Measurements from ENCODE around the gene ARMC5.

- no peak for TF ChIP-seq POLR2A (IDR thresholded peaks at IDR 0.05; ENCODE audit: low read length)
- TF ChIP-seq GATA1 (IDR thresholded peaks at IDR 0.05; ENCODE audit: low read depth, low read length), result no peak
Observed at GRCh38 chr16:31438414-31438813, 20.9 kb upstream of the ARMC5 start.
